GM23338 (cell line): ENCODE measurements around the gene ALDH1A1.

ENCODE experiments used
- CREB1 ChIP-seq: fragments of 250-450 bp; sonication (Bioruptor Pico); IDR thresholded peaks from 2 replicates; pipeline ENCODE4 v1.5.0; 2020; ENCODE audit warnings: low read depth, mild to moderate bottlenecking, moderate library complexity
- CTCF ChIP-seq, 2 experiments: fragments of 200-600 bp in 1 of 2; sonication (generic) in 1 of 2; conservative IDR thresholded peaks; 2 replicates each; pipeline versions ENCODE4 v1.5.1 to v1.6.1; 2016 to 2017; ENCODE audit warnings: antibody characterized with exemption in 2 of 2, low read depth in 2 of 2, mild to moderate bottlenecking in 2 of 2, moderate library complexity in 1 of 2
- ETS1 ChIP-seq: IDR thresholded peaks from 2 replicates; pipeline ENCODE4 v1.6.1; 2016; ENCODE audit warnings: antibody characterized with exemption
- EZH2 ChIP-seq: fragments of 200-600 bp; sonication (generic); IDR thresholded peaks from one replicate; pipeline ENCODE4 v1.8.0; 2017; ENCODE audit warnings: antibody characterized with exemption, mild to moderate bottlenecking, low read depth; ENCODE audit not compliant: unreplicated experiment
- EZH2phosphoT487 ChIP-seq: fragments of 200-600 bp; sonication (generic); IDR thresholded peaks from one replicate; pipeline ENCODE4 v1.8.1; 2018; ENCODE audit warnings: antibody characterized with exemption; ENCODE audit not compliant: unreplicated experiment
- JUNB ChIP-seq: IDR thresholded peaks from one replicate; pipeline ENCODE4 v1.6.1; 2016; ENCODE audit warnings: antibody characterized with exemption; ENCODE audit not compliant: unreplicated experiment
- NANOG ChIP-seq: IDR thresholded peaks from 2 replicates; pipeline ENCODE4 v1.6.1; 2016; ENCODE audit warnings: antibody characterized with exemption, borderline replicate concordance
- POLR2AphosphoS5 ChIP-seq: IDR thresholded peaks from 2 replicates; pipeline ENCODE4 v1.6.1; 2016; ENCODE audit warnings: antibody characterized with exemption, low read depth
- REST ChIP-seq: IDR thresholded peaks from one replicate; pipeline ENCODE4 v1.6.1; 2018; ENCODE audit warnings: antibody characterized with exemption; ENCODE audit not compliant: unreplicated experiment
- ZNF114 ChIP-seq: fragments of 250-450 bp; sonication (Bioruptor Pico); IDR thresholded peaks from 2 replicates; pipeline ENCODE4 v1.5.0; 2020; ENCODE audit warnings: mild to moderate bottlenecking, moderate library complexity
- ZNF331 ChIP-seq: fragments of 250-450 bp; sonication (Bioruptor Pico); IDR thresholded peaks from 2 replicates; pipeline ENCODE4 v1.5.0; 2020; ENCODE audit warnings: low read depth, mild to moderate bottlenecking, moderate library complexity

- TF ChIP-seq CTCF (conservative IDR thresholded peaks at IDR 0.05; ENCODE audit: low read depth in 2 of 2), result no peak
- no peak for TF ChIP-seq CREB1 (CRISPR knock-in tag)
- no peak for TF ChIP-seq POLR2AphosphoS5
- TF ChIP-seq EZH2, result no peak
- no peak for TF ChIP-seq REST
- no peak for TF ChIP-seq EZH2phosphoT487
- TF ChIP-seq JUNB, result no peak
- TF ChIP-seq ZNF114 (CRISPR knock-in tag), result no peak
- TF ChIP-seq NANOG, result no peak
- no peak for TF ChIP-seq ETS1
- TF ChIP-seq ZNF331 (CRISPR knock-in tag), result no peak
Measured at GRCh38 chr9:72997387-72997995, 44.6 kb upstream of the ALDH1A1 start.
